Peyer's patch (tissue), 4 donors: ENCODE measurements around the gene SZT2. TPM values are rescaled to one million over a fixed set of nuclear protein-coding genes. Genes with fewer than 3 reads are reported as not detected.

ENCODE experiments used
- DNase-seq, 3 donors: peaks; one replicate each; pipeline ENCODE4 v3.0.0-alpha.2; 2017 to 2019
- H3K27ac ChIP-seq, 4 donors: fragments of 200-600 bp; sonication (generic); one replicate each; pipeline ENCODE4 v1.5.1; 2016 to 2019
- H3K27me3 ChIP-seq, 2 donors: fragments of 200-600 bp; sonication (generic); one replicate each; pipeline ENCODE4 v1.5.1; 2019
- H3K36me3 ChIP-seq, 3 donors: fragments of 200-600 bp; sonication (generic); one replicate each; pipeline ENCODE4 v1.5.1; 2016 to 2019
- H3K4me1 ChIP-seq, 4 donors: fragments of 200-600 bp; sonication (generic); one replicate each; pipeline ENCODE4 v1.5.1; 2016 to 2019
- H3K4me3 ChIP-seq, 4 donors: fragments of 200-600 bp; sonication (generic); 1 replicate in 3 of 4; 2 replicates in 1 of 4; pipeline ENCODE4 v1.5.1; 2016 to 2019; ENCODE audit warnings: mild to moderate bottlenecking in 1 of 4
- H3K9me3 ChIP-seq, 4 donors: fragments of 200-600 bp; sonication (generic); one replicate each; pipeline ENCODE4 v1.5.1; 2016 to 2019; ENCODE audit warnings: mild to moderate bottlenecking in 1 of 4
- POLR2A ChIP-seq, 2 donors: fragments of 450-650 bp; IDR thresholded peaks; one replicate each; pipeline ENCODE4 v1.5.1; 2017; ENCODE audit warnings: antibody characterized with exemption in 2 of 2, mild to moderate bottlenecking in 2 of 2, moderate library complexity in 2 of 2
- total RNA-seq, 4 donors: library from RNA; depleted of rRNA; stranded (reverse); fragments of >200 nt; gene quantifications; one replicate each; pipeline ENCODE4 v1.1.0, GENCODE V29; 2016
- TF ChIP-seq, protein P1 (sequence below), 6 experiments: fragments of 450-650 bp in 4 of 6; fragments of 200-600 bp in 2 of 6; sonication (generic) in 1 of 6; IDR thresholded peaks; one replicate each; pipeline ENCODE4 v1.5.1; 2017 to 2019; ENCODE audit warnings: antibody characterized with exemption in 6 of 6, mild to moderate bottlenecking in 3 of 6, moderate library complexity in 1 of 6

The SZT2 gene
- total RNA-seq, 4 donors from 2014 or later, result 76.9 to 129 (median 104) TPM

- TF ChIP-seq, protein P1, sequence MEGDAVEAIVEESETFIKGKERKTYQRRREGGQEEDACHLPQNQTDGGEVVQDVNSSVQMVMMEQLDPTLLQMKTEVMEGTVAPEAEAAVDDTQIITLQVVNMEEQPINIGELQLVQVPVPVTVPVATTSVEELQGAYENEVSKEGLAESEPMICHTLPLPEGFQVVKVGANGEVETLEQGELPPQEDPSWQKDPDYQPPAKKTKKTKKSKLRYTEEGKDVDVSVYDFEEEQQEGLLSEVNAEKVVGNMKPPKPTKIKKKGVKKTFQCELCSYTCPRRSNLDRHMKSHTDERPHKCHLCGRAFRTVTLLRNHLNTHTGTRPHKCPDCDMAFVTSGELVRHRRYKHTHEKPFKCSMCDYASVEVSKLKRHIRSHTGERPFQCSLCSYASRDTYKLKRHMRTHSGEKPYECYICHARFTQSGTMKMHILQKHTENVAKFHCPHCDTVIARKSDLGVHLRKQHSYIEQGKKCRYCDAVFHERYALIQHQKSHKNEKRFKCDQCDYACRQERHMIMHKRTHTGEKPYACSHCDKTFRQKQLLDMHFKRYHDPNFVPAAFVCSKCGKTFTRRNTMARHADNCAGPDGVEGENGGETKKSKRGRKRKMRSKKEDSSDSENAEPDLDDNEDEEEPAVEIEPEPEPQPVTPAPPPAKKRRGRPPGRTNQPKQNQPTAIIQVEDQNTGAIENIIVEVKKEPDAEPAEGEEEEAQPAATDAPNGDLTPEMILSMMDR (IDR thresholded peaks at IDR 0.05), result no peak
- no peak for TF ChIP-seq POLR2A (IDR thresholded peaks at IDR 0.05)
- Histone ChIP-seq H3K27me3 (no peaks in the 10 kb centered on the region), H3K4me1 (no peaks in the 10 kb centered on the region), H3K4me3 (no peak overlapping the region), H3K9me3 (no peaks in the 10 kb centered on the region), H3K36me3 (peaks cover 0 to 66% (median 0%) of the 10 kb centered on the region in 3 donors), H3K27ac (no peak overlapping the region)
- DNase-seq, result no peak
Measured at GRCh38 chr1:43415901-43416300, 26.2 kb downstream of the SZT2 start.

DNA sequence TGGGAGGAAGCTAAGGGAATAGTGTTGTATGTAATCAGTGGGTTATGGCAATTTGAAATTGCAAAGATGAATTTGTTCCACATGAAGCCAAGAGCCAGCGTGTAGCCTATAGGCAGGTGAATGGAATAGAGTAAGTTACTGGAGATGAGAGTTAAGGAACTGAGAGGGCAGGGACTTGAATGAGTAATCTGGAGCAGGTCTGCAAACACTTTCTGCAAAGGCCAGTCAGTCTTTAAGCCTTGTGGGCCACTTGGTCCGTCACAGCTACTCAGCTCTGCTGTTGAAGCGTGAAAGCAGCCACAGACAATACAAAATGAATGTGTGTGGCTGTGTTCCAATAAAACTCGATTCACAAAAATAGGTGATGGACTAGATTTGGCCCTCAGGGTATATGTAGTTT, 29.2 kb downstream of the SZT2 start:
- Histone ChIP-seq H3K27me3 (no peaks in the 10 kb centered on the region), H3K27ac (no peak overlapping the region), H3K9me3 (no peaks in the 10 kb centered on the region), H3K4me1 (no peaks in the 10 kb centered on the region), H3K36me3 (peaks cover 0 to 85% (median 0%) of the 10 kb centered on the region in 3 donors), H3K4me3 (no peak overlapping the region)
- TF ChIP-seq POLR2A (IDR thresholded peaks at IDR 0.05), result no peak
- TF ChIP-seq, protein P1 (IDR thresholded peaks at IDR 0.05), result no peak
- DNase-seq, result no peak

DNA sequence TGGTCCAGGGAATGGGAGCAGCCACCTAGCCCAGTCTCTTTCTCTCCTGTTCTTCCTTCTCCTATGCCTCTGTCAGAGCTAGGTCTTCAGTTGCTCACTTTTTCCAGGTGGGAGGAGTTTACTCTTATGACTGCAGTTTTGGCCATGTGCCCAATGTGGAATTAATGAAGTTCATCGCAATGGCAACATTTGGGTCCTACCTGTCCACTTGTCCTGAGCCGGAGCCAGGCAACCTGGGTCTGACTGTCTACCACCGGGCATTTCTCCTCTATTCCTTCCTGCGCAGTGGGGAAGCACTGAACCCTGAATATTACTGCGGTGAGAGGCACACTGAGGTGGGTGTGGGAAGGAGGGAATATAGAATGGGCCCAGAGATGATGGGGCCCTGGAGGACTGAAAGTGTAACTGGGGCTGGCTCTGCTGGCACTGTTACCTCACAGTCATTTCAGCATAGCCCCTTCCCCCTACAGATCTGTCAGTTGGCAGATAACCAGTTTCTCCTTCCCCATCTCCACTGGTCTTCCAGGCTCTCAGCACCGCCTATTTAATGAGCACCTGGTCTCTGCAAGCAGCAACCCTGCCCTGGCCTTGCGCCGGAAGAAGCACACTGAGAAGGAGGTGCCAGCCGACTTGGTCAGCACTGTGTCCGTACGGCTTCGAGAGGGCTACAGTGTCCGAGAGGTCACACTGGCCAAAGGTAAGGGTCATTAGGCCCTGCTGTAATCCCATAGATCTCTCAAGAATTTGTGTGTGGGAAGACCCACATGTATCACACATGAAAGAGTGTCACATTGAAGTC, 30.1 kb downstream of the SZT2 start:
- Histone ChIP-seq H3K4me1 (no peaks in the 10 kb centered on the region), H3K9me3 (no peaks in the 10 kb centered on the region), H3K27me3 (no peaks in the 10 kb centered on the region), H3K4me3 (no peak overlapping the region), H3K36me3 (peaks cover 0 to 94% (median 0%) of the 10 kb centered on the region in 3 donors), H3K27ac (no peak overlapping the region)
- no peak for DNase-seq
- TF ChIP-seq POLR2A (IDR thresholded peaks at IDR 0.05), result no peak
- TF ChIP-seq, protein P1 (IDR thresholded peaks at IDR 0.05), result no peak

- H3K27ac ChIP-seq, result no peak overlapping the region
- H3K36me3 ChIP-seq, result peaks cover 0 to 94% (median 0%) of the 10 kb centered on the region in 3 donors
Measured at GRCh38 chr1:43420874-43421273, 31.2 kb downstream of the SZT2 start.

DNA sequence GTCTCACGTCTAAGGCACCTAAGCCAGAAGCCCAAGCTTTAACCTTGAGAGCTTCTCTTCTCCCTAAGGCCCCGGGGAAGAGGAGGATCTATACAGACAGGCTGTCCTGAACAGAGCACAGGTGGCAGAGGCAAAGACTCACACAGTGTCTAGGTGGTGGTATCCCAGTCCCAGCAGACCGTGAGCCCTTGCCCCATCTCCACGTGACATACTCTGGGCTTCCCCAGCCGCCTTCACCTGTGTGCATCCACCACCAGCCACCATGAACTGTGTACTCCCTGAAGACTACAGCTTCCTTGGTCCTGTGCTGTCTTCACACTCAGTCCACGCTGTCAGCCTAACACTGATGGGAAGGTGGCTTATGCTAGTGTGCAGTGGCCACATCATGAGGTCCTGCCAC, 31.7 kb downstream of the SZT2 start:
- TF ChIP-seq, protein P1 (IDR thresholded peaks at IDR 0.05), result no peak
- TF ChIP-seq POLR2A (IDR thresholded peaks at IDR 0.05), result no peak
- DNase-seq, result no peak
- H3K36me3 ChIP-seq, result peaks cover 0 to 94% (median 0%) of the 10 kb centered on the region in 3 donors

More at GRCh38 chr1:43420874-43421273, 31.2 kb downstream of the SZT2 start:
- no peaks in the 10 kb centered on the region for H3K9me3 ChIP-seq
- H3K4me1 ChIP-seq, result no peaks in the 10 kb centered on the region
- no peaks in the 10 kb centered on the region for H3K27me3 ChIP-seq
- no peak for DNase-seq
- H3K4me3 ChIP-seq, result no peak overlapping the region
- no peak for TF ChIP-seq POLR2A (IDR thresholded peaks at IDR 0.05)
- TF ChIP-seq, protein P1 (IDR thresholded peaks at IDR 0.05), result no peak

More for the DNA sequence above, 31.7 kb downstream of the SZT2 start:
- no peak overlapping the region for H3K4me3 ChIP-seq
- H3K27ac ChIP-seq, result no peak overlapping the region
- H3K4me1 ChIP-seq, result no peaks in the 10 kb centered on the region
- no peaks in the 10 kb centered on the region for H3K27me3 ChIP-seq
- H3K9me3 ChIP-seq, result no peaks in the 10 kb centered on the region
